GM18511 (cell line): Measurements from ENCODE around the gene NDUFS7.
"Not testable (repeated sequence)": the region's sequence is repeated elsewhere in the genome, so short reads cannot be mapped to it uniquely, and the experiment has no call there.

Source experiments
- ATAC-seq: cut with Tn5 transposase; IDR thresholded peaks from one replicate; pipeline ENCODE4 v1.9.1; 2021; ENCODE audit warnings: mild to moderate bottlenecking, moderate library complexity; ENCODE audit not compliant: unreplicated experiment

NDUFS7 gene

GRCh38 chr19:1429750-1430149, 46.0 kb downstream of the NDUFS7 start:
- no peak for ATAC-seq

- ATAC-seq = no peak
Observed at GRCh38 chr19:1430246-1430645, 46.5 kb downstream of the NDUFS7 start.

GRCh38 chr19:1431759-1432506, 48.2 kb downstream of the NDUFS7 start:
- ATAC-seq = no peak

- ATAC-seq = no peak
Observed at GRCh38 chr19:1432507-1432887, 48.8 kb downstream of the NDUFS7 start.

GRCh38 chr19:1433119-1434039, 49.7 kb downstream of the NDUFS7 start:
- no peak for ATAC-seq

GRCh38 chr19:1434040-1434366, 50.3 kb downstream of the NDUFS7 start:
- ATAC-seq = no peak

- ATAC-seq = no peak
Observed at GRCh38 chr19:1434577-1435060, 50.9 kb downstream of the NDUFS7 start.

GRCh38 chr19:1435378-1435989, 51.8 kb downstream of the NDUFS7 start:
- ATAC-seq = no peak

GRCh38 chr19:1437609-1438008, 53.9 kb downstream of the NDUFS7 start:
- ATAC-seq = no peak

GRCh38 chr19:1438035-1438932, 54.6 kb downstream of the NDUFS7 start, which contains the start of gene RPS15:
RPS15 (plus strand) TSS chr19:1438396; CDS start chr19:1438426, 30 bp downstream.
- peak; percentile 92 for ATAC-seq

- no peak for ATAC-seq
Observed at GRCh38 chr19:1438933-1439354, 55.2 kb downstream of the NDUFS7 start.

- not testable (repeated sequence) for ATAC-seq
Observed at GRCh38 chr19:1439525-1440417, 56.1 kb downstream of the NDUFS7 start.

- no peak for ATAC-seq
Observed at GRCh38 chr19:1440418-1440801, 56.7 kb downstream of the NDUFS7 start.

GRCh38 chr19:1441022-1441426, 57.3 kb downstream of the NDUFS7 start:
- ATAC-seq = no peak

- no peak for ATAC-seq
Observed at GRCh38 chr19:1441677-1442438, 58.2 kb downstream of the NDUFS7 start.
